ENCODE measurements around the gene DDX6. TPM values are rescaled to one million over a fixed set of nuclear protein-coding genes. Genes with fewer than 3 reads are reported as not detected.
"Not testable (repeated sequence)": the region's sequence is repeated elsewhere in the genome, so short reads cannot be mapped to it uniquely, and the experiment has no call there.

DDX6 gene
- total and polyA plus RNA-seq, 10 of the 15 experiments (the other 5 are each of a cell fraction or from before 2014, with no cell fraction given), result 6.6 to 119 (median 48.8) TPM

DNA sequence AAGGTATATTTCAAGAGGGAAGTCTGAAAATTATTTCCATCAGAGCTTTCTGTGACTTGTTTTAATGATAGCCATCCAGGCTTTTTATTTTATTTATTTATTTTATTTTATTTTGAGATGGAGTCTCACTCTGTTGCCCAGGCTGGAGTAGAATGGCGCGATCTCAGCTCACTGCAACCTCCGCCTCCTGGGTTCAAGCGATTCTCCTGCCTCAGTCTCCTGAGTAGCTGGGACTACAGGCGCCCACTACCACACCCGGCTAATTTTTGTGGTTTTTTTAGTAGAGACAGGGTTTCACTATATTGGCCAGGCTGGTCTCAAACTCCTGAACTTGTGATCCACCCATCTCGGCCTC lies 29.0 kb upstream of the DDX6 start:
- H3K27me3 ChIP-seq (replicated peaks in 1 of 2; ENCODE audit: control insufficient read depth in 2 of 2, insufficient read depth in 2 of 2, low read length in 1 of 2); ATAC-seq; H3K79me2 ChIP-seq (ENCODE audit: control insufficient read depth, insufficient read depth, low read length); H3K36me3 ChIP-seq (ENCODE audit: control insufficient read depth in 2 of 2, insufficient read depth in 2 of 2, low read length in 1 of 2); in situ Hi-C loops (cut with MboI); BruUV-seq (replicated peaks); H3K9me3 ChIP-seq (replicated peaks; ENCODE audit: control insufficient read depth, insufficient read depth, low read length); DNase-seq (ENCODE audit: low read depth, low spot score); FAIRE-seq; H4K20me1 ChIP-seq (ENCODE audit: control insufficient read depth, insufficient read depth): not testable (repeated sequence)
- POLR2A ChIA-PET, result interaction anchor here (0.7 to 5.3 kb wide), 10 partner anchors 18 to 76 kb away, joined by 3 to 69 read pairs (median 5); partner anchors contain the start of genes CXCR5 and DDX6
- intact Hi-C loops (cut with micrococcal nuclease; ENCODE audit: unreplicated experiment), result loop anchor here (2.0 kb wide), 1 partner anchor 57 kb away; no protein-coding TSS in a partner anchor
- Histone ChIP-seq H3K4me3 (peak overlapping the region; percentile 23; the same call in 1 of the 2 replicates), H3K4me1 (ENCODE audit: control insufficient read depth, insufficient read depth, low read length) (peaks cover 50% of the 10 kb centered on the region), H3K4me2 (ENCODE audit: control insufficient read depth, insufficient read depth) (peak overlapping the region; percentile 97), H3K27ac (ENCODE audit: control insufficient read depth, insufficient read depth) (peak overlapping the region; percentile 94), H2AFZ (ENCODE audit: control insufficient read depth, low read depth, low read length) (peak overlapping the region; percentile 83), H3K9ac (ENCODE audit: control insufficient read depth, insufficient read depth, low read length) (peak overlapping the region; percentile 63)
- WGBS (ENCODE audit: insufficient coverage, insufficient replicate concordance, low lambda C conversion rate, missing lambda C conversion rate), result 11% methylated on average over 7 of the region's 7 CpGs
- SMC1A ChIA-PET (ENCODE audit: uncharacterized antibody, unreplicated experiment), result interaction anchor here (0.7 to 10.7 kb wide), 16 partner anchors 10 to 243 kb away, joined by 3 to 130 read pairs (median 6); partner anchors contain the start of genes CXCR5 and DDX6
- CTCF ChIA-PET, result interaction anchor here (0.8 to 6.4 kb wide), 15 partner anchors 10 to 130 kb away, joined by 3 to 62 read pairs (median 3); partner anchors contain the start of genes CXCR5 and DDX6
- peak; percentile 59; the same call in 1 of the 2 replicates for TF ChIP-seq MLLT1 (IDR thresholded peaks at IDR 0.05)
- RAD21 ChIA-PET (ENCODE audit: unreplicated experiment), result interaction anchor here (0.6 to 4.3 kb wide), 17 partner anchors 10 to 126 kb away, joined by 3 to 67 read pairs (median 5); partner anchors contain the start of genes CXCR5 and DDX6

GRCh38 chr11:118819334-118820024 lies 28.5 kb upstream of the DDX6 start:
- peaks cover 50% of the 10 kb centered on the region for H3K4me1 ChIP-seq (ENCODE audit: control insufficient read depth, insufficient read depth, low read length)
- intact Hi-C loops (cut with micrococcal nuclease; ENCODE audit: unreplicated experiment) (loop anchor here (2.0 kb wide), 1 partner anchor 57 kb away; no protein-coding TSS in a partner anchor), in situ Hi-C loops (cut with MboI) (no loop called here)
- ATAC-seq (no peak), FAIRE-seq (no peak), DNase-seq (ENCODE audit: low read depth, low spot score) (no peak)
- CTCF ChIA-PET, result interaction anchor here (0.8 to 6.4 kb wide), 15 partner anchors 9 to 130 kb away, joined by 3 to 62 read pairs (median 3); partner anchors contain the start of genes CXCR5 and DDX6
- H3K9ac ChIP-seq (ENCODE audit: control insufficient read depth, insufficient read depth, low read length), result peak overlapping the region; percentile 63
- SMC1A ChIA-PET (ENCODE audit: uncharacterized antibody, unreplicated experiment), result interaction anchor here (0.7 to 10.7 kb wide), 17 partner anchors 9 to 124 kb away, joined by 3 to 130 read pairs (median 5); partner anchors contain the start of genes CXCR5 and DDX6
- H3K4me2 ChIP-seq (ENCODE audit: control insufficient read depth, insufficient read depth), result peak overlapping the region; percentile 55
- H4K20me1 ChIP-seq (ENCODE audit: control insufficient read depth, insufficient read depth), result no peaks in the 10 kb centered on the region
- RAD21 ChIA-PET (ENCODE audit: unreplicated experiment), result interaction anchor here (0.6 to 4.3 kb wide), 13 partner anchors 9 to 103 kb away, joined by 3 to 67 read pairs (median 5); partner anchors contain the start of genes CXCR5 and DDX6
- WGBS (ENCODE audit: insufficient coverage, insufficient replicate concordance, low lambda C conversion rate, missing lambda C conversion rate), result 8% methylated on average over 7 of the region's 7 CpGs
- no peaks in the 10 kb centered on the region for H3K36me3 ChIP-seq (ENCODE audit: control insufficient read depth in 2 of 2, insufficient read depth in 2 of 2, low read length in 1 of 2)
- BruUV-seq (replicated peaks), result no TSS peak
- peak overlapping the region; percentile 94 for H3K27ac ChIP-seq (ENCODE audit: control insufficient read depth, insufficient read depth)
- TF ChIP-seq MTA2 (IDR thresholded peaks at IDR 0.05; ENCODE audit: low read depth) (peak; percentile 39), NR2C1 (IDR thresholded peaks at IDR 0.05) (no peak), ZNF384 (IDR thresholded peaks at IDR 0.05; ENCODE audit: borderline replicate concordance, low read depth, low read length) (peak; percentile 29; the same call in 1 of the 2 replicates)
- TF ChIP-seq, protein P1, sequence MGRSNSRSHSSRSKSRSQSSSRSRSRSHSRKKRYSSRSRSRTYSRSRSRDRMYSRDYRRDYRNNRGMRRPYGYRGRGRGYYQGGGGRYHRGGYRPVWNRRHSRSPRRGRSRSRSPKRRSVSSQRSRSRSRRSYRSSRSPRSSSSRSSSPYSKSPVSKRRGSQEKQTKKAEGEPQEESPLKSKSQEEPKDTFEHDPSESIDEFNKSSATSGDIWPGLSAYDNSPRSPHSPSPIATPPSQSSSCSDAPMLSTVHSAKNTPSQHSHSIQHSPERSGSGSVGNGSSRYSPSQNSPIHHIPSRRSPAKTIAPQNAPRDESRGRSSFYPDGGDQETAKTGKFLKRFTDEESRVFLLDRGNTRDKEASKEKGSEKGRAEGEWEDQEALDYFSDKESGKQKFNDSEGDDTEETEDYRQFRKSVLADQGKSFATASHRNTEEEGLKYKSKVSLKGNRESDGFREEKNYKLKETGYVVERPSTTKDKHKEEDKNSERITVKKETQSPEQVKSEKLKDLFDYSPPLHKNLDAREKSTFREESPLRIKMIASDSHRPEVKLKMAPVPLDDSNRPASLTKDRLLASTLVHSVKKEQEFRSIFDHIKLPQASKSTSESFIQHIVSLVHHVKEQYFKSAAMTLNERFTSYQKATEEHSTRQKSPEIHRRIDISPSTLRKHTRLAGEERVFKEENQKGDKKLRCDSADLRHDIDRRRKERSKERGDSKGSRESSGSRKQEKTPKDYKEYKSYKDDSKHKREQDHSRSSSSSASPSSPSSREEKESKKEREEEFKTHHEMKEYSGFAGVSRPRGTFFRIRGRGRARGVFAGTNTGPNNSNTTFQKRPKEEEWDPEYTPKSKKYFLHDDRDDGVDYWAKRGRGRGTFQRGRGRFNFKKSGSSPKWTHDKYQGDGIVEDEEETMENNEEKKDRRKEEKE (IDR thresholded peaks at IDR 0.05), result no peak
- H3K4me3 ChIP-seq, result no peak overlapping the region
- H2AFZ ChIP-seq (ENCODE audit: control insufficient read depth, low read depth, low read length), result peak overlapping the region; percentile 83
- POLR2A ChIA-PET, result interaction anchor here (0.6 to 5.3 kb wide), 15 partner anchors 15 to 918 kb away, joined by 3 to 69 read pairs (median 5); partner anchors contain the start of genes BCL9L, CBL, CXCR5 and DDX6
- H3K27me3 ChIP-seq (replicated peaks in 1 of 2; ENCODE audit: control insufficient read depth in 2 of 2, insufficient read depth in 2 of 2, low read length in 1 of 2), result no peaks in the 10 kb centered on the region
- H3K79me2 ChIP-seq (ENCODE audit: control insufficient read depth, insufficient read depth, low read length), result no peaks in the 10 kb centered on the region
- no peaks in the 10 kb centered on the region; the same call in 2 of the 3 replicates for H3K9me3 ChIP-seq (replicated peaks; ENCODE audit: control insufficient read depth, insufficient read depth, low read length)
